ENCODE data around the gene PYCARD. TPM values are rescaled to one million over a fixed set of nuclear protein-coding genes. Genes with fewer than 3 reads are reported as not detected.
"Not testable (repeated sequence)": the region's sequence is repeated elsewhere in the genome, so short reads cannot be mapped to it uniquely, and the experiment has no call there.

The PYCARD gene
- 75.6 TPM for total RNA-seq

DNA sequence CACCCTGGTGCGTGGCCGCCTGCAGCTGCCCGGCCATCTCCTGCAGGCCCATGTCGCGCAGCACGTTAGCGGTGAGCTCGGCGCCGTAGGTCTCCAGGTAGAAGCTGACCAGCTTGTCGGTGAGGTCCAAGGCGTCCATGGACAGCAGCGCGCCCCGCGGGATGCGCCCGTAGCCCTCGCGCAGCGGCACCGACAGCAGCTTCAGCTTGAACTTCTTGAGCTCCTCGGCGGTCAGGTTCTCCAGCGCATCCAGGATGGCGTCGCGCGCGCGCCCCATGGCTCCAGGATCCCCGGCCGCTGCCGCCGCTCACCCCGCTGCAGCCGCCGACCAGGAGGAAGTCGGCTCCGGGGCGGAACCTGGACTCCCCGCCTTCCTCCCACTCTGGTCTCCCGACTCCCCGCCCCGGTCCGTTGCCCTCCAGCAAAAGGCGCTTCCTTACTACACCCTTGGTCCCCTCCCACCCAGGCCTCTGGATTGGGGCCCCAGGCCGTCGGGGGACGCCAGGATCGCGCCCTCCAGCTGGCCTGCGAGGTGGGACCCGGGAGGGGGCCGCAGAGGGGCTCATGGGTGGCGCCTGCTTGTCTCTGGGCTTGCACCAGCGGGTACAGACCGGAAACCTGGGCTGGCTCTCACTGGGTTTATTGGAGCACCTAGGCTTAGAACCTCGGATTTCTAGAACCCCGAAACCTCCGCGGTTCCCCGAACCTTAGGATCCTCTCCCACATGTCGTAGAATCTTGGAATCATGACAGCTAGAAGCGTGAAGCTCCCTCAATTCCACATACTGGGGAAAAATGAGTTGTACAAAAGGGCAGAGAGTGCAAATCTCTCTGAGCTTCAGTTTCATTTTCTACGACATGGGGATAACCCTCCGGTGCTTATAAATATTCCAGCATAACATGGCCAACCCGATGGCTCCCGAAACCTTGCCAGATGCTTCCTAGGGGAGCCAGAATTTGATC lies at the start of gene PYCARD:
PYCARD (minus strand) TSS at position 347 of the 962 bp plus-strand sequence; CDS start at position 277, 70 bp downstream.
- ATAC-seq, result peak; percentile 51

DNA sequence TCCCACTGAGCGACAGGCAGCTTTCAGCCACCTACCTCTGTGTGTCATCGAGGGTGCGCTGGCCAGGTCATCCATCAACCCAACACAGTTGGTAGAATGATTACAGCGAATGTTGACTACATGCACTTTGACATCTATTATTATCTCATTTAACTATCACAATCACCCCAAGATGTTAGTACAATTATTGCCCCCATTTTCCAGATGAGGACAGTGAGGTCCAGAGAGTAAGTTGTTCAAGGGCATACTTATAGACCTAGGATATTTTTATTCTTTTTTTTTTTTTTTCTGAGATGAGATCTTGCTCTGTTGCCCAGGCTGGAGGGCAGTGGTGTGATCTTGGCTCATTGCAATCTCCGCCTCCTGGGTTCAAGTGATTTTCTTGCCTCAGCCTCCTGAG lies 48.9 kb upstream of the PYCARD start:
- ATAC-seq, result no peak

DNA sequence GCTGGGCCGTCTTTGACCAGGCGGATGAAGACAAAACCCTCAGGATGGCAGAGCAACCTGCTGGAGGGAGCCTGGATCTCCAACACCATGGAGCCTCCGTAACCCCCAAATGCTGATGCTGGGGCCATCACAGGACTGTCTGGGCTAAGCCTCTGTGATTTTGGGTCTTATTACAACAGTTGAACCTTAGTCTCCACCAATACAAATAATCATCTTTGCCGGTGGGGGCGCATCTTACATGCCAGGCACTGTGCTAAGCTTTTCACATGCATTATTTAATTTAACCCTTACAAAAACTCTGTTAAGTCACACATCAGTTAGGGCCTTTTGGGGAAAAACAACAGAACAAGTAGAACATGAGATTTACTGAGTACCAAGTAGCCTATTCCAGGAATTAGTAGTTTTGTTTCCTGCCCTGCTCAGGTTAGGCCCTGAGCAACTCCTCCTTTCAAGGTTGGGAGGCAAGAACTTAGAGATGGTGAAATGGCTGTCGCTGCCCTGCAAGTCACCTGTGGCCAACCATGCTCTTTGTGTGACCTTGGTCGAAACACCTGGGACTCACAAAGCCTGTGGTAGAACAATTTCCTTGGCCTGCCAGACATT lies 48.3 kb upstream of the PYCARD start:
- no peak for ATAC-seq

DNA sequence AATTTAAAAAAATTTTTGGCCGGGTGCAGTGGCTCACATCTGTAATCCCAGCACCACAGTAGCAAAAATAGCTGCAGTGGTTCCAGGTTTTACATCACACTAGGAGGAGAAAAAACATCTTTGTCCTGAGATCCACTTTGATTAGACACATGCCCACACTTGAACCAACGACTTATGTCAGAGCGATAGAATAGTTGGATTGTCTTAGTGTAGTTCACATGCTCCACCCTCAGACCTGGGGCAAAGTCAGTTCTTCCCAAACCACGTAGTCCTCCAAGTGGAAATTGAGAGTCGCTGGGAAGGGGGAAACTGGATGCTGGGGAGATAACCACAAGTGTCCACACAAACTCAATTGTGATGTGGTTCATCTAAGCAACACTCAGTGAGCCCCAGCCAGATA lies 45.8 kb upstream of the PYCARD start:
- ATAC-seq, result peak; percentile 74

DNA sequence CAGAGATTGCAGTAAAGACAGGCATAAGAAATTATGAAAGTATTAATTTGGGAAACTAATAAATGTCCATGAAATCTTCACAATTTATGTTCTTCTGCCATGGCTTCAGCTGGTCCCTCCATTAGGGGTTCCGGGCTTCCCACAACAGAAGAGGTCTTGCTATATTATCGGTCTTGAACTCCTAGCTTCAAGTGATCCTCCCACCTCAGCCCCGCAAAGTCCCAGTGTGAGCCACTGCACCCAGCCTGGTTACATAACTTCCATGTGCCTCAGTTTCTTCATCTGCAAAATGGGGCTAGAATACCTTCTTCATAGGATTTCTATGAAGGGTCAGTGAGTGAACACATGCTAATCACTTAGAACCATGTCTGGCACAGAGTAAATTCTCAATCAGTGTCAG lies 43.7 kb upstream of the PYCARD start:
- no peak for ATAC-seq

DNA sequence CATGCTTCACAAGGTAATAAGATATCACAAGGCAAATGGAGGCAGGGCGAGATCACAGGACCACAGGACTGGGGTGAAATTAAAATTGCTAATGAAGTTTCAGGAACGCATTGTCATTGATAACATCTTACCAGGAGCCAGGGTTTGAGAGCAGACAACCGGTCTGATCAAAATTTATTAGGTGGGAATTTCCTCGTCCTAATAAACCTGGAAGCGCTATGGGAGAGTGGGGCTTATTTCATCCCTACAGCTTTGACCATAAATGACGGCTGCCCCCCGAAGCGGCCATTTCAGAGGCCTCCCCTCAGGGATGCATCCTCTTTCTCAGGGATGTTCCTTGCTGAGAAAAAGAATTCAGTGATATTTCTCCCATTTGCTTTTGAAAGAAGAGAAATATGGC lies 43.0 kb upstream of the PYCARD start:
- not testable (repeated sequence) for ATAC-seq

DNA sequence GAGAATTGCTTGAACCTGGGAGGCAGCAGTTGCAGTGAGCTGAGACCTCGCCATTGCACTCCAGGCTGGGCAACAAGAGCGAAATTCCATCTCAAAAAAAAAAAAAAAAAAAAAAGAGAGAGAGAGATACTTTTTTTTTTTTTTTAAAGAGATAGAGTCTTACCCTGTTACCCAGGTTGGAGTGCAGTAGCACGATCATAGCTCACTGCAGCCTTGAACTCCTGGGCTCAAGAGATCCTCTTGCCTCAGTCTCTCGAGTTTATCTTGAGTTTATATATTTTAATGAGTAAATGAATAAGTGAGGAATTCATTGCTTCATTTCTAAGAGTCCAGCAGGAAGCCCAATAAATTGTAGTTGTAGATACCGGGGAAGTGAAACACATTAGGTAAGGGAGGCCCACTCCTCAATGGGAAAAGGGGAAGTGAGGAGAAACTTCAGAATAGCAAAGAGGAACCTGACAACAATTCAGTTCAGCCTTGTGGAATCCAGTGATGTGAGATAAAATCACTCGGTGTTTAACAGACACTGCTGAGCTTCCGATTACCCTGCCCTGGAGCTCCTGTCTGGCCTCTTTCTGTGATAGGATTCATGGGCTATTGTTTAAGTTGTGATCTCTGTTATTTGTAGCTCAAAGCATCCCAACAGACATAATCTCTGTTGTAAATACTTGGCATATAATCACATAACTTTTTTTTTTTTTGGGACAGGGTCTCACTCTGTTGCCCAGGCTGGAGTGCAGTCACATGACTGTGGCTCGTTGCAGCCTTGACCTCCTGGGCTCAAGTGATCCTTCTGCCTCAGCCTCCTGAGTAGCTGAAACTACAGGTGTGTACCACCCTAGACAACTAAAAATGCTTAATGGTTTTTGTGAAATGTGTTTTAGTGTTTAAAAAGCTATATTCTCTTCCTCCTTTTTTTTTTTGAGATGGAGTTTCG lies 41.4 kb upstream of the PYCARD start:
- no peak for ATAC-seq

DNA sequence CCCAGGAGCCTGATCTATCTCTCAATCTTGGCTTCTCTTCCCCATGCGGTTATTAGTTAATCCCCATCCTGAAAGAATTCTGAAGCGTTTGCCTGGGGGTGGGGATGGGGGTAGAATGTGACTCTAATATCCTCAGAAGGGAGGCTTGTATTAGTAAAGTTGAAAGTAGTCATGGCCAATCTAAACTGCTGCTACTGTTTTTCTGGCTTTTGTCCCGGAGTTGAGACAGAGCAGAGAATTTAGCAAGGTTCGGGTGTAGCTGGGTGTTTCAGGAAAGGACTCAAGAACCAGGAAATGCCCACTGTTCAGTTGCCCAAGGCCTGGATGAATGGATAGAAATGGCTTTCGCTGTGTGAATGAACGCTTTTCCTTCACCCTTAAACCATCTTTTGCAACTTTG lies 39.6 kb upstream of the PYCARD start:
- ATAC-seq, result peak; percentile 82

DNA sequence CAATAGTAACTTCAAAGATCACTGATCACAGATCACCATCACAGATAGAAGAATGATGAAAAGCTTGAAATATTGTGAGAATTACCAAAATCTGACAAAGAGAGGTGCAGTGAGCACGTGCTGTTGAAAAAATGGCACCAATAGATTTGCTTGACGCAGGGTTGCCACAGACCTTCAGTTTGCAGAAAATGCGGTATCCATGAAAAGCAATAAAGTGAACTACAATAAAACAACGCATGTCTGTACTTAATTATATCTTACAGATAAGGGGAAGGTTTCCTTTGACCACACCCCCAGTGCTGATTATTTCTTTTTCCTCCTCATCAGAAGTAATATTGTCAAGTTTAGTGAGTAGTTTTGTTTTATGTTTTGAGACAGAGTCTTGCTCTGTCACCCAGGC lies 35.5 kb upstream of the PYCARD start:
- no peak for ATAC-seq

DNA sequence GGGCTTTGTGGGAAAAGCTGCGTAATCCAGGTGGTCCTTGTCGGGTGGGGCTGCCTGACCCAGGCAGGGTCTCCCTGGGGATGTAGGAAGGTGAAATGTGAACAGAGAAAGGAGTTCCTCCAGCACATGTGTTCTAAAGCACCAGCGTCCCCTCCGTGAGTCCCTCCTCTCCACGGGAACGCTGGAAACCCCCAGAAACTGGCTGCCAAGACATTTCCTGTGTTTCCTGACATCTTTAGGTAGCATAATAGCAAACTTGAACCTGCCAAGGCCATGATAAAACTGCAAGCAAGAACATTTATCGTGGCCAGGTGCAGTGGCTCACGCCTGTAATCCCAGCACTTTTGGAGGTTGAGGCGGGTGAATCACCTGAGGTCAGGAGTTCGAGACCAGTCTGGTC lies 26.9 kb upstream of the PYCARD start:
- no peak for ATAC-seq

DNA sequence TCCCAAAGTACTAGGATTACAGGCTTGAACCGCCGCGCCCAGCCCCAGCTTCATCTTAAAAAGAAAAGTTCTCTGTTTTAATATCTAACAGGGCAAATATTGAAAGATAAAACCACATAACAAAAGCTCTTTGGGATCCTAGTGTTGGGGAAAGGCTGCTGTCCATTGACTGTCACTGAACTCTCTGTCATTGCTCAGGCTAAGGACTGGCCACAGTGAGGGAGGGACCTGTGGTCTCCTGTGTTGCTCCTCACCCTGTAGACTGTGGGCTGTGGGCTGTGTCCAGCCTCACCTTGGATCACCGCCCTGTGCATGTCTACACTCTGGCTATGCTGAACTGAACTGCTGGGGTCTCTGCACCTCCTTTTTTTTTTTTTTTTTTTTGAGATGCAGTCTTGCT lies 25.6 kb upstream of the PYCARD start:
- ATAC-seq, result peak; percentile 32

DNA sequence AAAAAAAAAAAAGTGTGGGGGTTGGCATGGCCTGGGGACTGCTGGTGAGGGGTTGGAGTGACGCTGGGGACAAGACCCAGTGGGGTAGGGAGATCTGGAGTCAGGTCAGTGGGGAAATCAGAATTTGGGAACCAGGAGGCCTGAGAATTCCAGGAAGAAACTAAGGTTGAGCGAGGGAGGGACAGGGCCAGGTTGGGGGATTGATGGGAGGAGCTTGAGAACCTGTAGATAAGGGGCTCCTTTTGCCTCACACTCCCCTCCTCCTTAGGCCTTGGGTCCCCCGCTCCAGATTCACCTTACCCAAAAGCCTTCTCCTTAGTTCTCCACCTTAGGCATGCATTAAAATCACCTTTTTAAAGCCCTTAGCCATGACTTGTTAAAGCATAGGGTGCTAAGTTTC lies 22.6 kb upstream of the PYCARD start:
- ATAC-seq, result no peak

DNA sequence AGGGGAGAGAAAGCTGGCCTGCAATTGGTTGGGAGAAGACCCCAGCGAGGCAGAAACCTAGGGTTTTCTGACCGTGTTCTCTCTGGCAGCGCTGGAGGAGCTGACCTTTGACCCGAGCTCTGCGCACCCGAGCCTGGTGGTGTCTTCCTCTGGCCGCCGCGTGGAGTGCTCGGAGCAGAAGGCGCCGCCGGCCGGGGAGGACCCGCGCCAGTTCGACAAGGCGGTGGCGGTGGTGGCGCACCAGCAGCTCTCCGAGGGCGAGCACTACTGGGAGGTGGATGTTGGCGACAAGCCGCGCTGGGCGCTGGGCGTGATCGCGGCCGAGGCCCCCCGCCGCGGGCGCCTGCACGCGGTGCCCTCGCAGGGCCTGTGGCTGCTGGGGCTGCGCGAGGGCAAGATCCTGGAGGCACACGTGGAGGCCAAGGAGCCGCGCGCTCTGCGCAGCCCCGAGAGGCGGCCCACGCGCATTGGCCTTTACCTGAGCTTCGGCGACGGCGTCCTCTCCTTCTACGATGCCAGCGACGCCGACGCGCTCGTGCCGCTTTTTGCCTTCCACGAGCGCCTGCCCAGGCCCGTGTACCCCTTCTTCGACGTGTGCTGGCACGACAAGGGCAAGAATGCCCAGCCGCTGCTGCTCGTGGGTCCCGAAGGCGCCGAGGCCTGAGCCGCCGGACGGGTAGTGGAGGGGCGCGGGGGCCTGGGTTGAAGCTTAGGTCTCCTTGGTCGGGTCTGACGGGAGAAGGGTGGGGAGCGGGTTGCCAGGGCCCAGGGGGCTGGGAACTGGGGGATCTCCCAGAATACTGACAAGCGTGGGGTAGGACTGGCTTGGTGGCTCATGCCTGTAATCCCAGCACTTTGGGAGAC lies 21.8 kb upstream of the PYCARD start:
- no peak for ATAC-seq

DNA sequence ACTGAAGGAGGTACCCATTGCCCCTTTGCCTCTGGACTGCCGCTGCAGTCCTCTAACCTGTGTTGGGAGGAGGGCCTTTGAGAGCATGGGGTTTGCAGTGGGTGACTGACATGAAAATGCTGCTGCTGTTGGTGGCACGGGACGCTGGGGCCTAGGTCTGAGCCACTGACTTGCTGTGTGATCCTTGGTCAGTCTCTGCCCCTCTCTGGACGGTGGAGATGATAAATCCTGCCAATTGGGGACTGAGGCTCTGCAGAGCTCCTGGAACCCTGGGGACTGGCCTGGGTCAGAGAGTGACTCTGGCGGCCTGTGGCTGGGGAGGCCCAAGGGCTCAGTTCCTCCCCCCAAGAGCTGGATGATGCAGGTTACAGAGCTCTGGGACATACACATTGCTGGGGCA lies 20.5 kb upstream of the PYCARD start:
- no peak for ATAC-seq

DNA sequence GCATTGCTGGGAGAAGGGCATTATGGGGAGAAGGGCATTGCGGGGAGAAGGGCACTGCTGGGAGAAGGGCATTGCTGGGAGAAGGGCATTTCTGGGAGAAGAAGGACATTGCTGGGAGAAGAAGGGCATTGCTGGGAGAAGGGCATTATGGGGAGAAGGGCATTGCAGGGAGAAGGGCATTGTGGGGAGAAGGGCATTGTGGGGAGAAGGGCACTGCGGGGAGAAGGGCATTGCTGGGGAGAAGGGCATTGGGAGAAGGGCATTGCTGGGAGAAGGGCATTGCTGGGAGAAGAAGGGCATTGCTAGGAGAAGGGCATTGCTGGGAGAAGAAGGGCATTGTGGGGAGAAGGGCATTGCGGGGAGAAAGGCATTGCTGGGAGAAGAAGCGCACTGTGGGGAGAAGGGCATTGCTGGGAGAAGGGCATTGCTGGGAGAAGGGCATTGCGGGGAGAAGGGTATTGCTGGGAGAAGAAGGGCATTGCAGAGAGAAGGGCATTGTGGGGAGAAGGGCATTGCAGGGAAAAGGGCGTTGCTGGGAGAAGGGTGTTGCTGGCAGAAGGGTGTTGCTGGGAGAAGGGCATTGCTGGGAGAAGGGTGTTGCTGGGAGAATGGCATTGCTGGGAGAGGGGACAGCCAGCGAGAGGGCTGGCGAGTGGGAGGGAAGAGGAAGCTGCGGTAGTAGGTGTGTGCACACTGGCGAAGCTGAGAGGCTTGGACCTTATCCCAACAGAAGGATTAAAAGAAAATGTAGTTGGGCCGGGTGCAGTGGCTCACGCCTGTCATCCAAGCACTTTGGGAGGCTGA lies 19.0 kb upstream of the PYCARD start:
- peak; percentile 65 for ATAC-seq

DNA sequence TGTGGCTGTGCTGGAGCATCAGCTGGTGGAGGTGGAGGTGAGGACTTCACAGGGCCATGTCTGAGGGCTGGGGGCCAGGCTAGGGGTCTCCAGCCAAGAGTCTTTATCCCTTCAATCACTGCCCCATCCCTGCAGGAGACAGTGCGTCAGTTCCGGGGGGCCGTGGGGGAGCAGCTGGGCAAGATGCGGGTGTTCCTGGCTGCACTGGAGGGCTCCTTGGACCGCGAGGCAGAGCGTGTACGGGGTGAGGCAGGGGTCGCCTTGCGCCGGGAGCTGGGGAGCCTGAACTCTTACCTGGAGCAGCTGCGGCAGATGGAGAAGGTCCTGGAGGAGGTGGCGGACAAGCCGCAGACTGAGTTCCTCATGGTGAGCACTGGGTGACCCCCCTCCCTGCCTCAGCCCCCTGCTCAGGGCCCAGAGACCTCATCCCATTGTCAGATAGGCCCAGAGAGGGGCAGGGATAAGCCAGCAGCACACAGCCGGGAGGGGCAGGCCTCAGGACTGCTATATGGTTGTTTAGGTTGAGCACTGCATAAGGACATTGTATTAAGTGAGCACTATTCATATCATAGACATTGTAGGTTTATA lies 16.7 kb upstream of the PYCARD start:
- no peak for ATAC-seq

DNA sequence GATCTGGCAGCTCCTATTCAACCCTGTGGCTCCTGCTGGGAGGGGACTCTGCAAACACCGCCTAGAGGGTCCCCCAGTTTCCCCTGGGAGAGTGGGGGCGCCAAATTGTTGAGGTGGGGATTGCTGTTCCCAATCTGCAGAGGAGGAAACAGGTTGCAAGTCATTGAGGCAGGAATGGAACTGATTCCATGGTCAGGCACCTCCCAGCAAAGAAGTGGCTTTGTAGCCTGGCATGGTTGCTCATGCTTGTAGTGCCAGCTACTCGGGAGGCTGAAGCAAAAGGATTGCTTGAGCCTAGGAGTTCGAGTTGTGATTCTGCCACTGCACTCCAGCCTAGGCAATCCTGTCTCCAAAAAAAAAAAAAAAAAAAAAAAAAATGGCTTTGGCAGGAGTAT lies 14.6 kb upstream of the PYCARD start:
- ATAC-seq, result no peak

DNA sequence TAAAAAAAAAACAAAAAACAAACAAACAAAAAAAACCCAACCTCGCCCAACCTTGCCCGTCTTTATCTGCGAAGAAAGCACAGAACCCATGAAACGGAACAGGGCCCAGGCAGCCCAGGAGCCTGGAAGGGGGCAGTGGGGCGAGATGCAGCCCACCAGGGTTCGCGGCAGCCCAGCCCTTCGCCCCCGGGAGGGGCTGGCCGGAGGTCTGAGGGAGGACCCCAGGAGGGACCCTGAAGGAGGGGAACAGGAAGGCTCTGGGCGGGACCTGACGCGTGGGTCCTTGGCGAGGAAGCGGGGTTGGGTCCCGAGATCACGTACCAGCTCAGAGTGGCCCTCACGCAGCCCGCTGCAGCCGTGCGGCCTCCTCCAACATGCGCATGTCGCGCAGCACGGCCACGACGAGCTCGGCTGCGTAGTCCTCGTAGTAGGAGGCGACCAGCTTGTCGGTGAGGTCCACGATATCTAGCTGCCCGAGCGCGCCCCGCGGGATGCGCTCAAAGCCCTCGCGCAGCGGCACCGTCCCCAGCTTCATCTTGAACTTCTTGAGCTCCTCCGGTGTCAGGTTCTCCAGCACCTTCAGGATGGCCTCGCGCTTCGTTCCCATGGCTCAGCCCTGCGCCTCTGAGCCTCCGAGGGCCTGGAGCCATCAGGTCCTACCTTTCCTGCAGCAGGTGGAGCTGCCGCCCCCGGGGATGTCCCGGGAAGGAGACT lies 14.0 kb upstream of the PYCARD start, which contains the start of gene PYDC1:
PYDC1 (minus strand) TSS at position 714 of the 714 bp plus-strand sequence; CDS start at position 607, 107 bp downstream.
- peak; percentile 13 for ATAC-seq

DNA sequence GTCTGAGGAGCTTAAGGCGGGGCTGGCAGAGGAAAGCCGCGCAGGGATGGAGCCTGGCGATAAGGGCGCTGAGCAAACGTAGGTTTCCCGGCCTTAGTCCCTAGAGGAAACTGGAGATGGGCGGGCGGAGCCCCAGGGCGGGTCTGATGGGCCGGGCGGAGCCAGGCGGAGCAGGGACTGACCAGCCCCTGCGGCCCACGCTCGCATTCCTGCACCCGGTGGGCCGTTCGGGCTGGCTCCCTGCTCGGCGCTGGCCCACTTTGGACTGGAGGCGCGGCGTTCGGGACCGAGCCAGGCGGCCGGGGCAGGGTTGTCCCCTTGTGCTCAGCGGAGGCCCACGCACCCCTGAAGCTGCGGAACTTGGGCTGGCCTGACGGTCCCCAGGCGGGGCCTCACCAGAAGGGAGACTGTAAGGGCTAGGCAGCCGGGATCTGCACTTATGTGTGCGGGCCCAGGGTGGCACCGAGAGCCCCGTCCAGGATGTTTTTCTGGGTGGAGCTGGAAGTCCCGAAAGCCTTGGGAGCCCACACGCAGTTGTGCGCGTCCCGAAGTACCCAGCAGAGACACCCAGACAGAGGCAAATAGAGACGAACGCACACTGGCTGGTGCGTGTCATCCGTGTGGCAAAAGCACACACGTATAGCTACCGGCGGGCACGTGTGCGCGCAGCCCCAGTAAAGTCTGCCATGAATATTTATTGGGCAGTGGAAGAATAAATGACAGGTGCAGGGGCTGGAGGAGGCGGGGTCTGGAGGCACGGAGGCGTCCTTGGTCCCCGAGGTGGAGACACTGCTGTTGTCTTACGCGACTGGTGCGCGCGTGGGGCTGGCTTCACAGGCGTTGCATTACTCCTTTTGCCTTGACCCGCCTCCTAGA lies 13.0 kb upstream of the PYCARD start:
- ATAC-seq, result peak; percentile 42
